Gastroesophageal sphincter (tissue), 3 donors: Measurements from ENCODE around the gene PER2.

ENCODE experiments used
- EP300 ChIP-seq: sonication (generic); formaldehyde crosslinking; IDR thresholded peaks from one replicate; pipeline ENCODE4 v1.6.1; 2017; ENCODE audit warnings: antibody characterized with exemption, mild to moderate bottlenecking
- POLR2A ChIP-seq, 2 donors: fragments of 450-650 bp; IDR thresholded peaks; one replicate each; pipeline ENCODE4 v1.6.1; 2017; ENCODE audit warnings: antibody characterized with exemption in 2 of 2, mild to moderate bottlenecking in 2 of 2, moderate library complexity in 1 of 2
- POLR2AphosphoS5 ChIP-seq: sonication (generic); formaldehyde crosslinking; IDR thresholded peaks from one replicate; pipeline ENCODE4 v1.6.1; 2017; ENCODE audit warnings: antibody characterized with exemption
- TF ChIP-seq, protein P1 (sequence below), 4 experiments: fragments of 200-600 bp in 2 of 4; fragments of 450-650 bp in 2 of 4; sonication (generic) in 1 of 4; IDR thresholded peaks; one replicate each; pipeline ENCODE4 v1.5.1; 2017 to 2019; ENCODE audit warnings: antibody characterized with exemption in 4 of 4, mild to moderate bottlenecking in 2 of 4, moderate library complexity in 2 of 4

GRCh38 chr2:238330391-238330790 lies 42.0 kb upstream of the PER2 start:
- TF ChIP-seq, protein P1, sequence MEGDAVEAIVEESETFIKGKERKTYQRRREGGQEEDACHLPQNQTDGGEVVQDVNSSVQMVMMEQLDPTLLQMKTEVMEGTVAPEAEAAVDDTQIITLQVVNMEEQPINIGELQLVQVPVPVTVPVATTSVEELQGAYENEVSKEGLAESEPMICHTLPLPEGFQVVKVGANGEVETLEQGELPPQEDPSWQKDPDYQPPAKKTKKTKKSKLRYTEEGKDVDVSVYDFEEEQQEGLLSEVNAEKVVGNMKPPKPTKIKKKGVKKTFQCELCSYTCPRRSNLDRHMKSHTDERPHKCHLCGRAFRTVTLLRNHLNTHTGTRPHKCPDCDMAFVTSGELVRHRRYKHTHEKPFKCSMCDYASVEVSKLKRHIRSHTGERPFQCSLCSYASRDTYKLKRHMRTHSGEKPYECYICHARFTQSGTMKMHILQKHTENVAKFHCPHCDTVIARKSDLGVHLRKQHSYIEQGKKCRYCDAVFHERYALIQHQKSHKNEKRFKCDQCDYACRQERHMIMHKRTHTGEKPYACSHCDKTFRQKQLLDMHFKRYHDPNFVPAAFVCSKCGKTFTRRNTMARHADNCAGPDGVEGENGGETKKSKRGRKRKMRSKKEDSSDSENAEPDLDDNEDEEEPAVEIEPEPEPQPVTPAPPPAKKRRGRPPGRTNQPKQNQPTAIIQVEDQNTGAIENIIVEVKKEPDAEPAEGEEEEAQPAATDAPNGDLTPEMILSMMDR (IDR thresholded peaks at IDR 0.05) = no peak
- TF ChIP-seq POLR2A (IDR thresholded peaks at IDR 0.05) = no peak
- no peak for TF ChIP-seq POLR2AphosphoS5
- no peak for TF ChIP-seq EP300
